ENCODE results near the gene GNPTG.

GNPTG gene

GRCh38 chr16:1349351-1349750 is 2.4 kb upstream of the GNPTG start:
- no peak for DNase-seq

GRCh38 chr16:1349951-1350350 is 1.8 kb upstream of the GNPTG start:
- DNase-seq, result no peak

- no peak for DNase-seq
Observed at GRCh38 chr16:1350691-1351090, 1.0 kb upstream of the GNPTG start.

GRCh38 chr16:1351215-1351581 is 533 bp upstream of the GNPTG start:
- no peak for DNase-seq

DNA sequence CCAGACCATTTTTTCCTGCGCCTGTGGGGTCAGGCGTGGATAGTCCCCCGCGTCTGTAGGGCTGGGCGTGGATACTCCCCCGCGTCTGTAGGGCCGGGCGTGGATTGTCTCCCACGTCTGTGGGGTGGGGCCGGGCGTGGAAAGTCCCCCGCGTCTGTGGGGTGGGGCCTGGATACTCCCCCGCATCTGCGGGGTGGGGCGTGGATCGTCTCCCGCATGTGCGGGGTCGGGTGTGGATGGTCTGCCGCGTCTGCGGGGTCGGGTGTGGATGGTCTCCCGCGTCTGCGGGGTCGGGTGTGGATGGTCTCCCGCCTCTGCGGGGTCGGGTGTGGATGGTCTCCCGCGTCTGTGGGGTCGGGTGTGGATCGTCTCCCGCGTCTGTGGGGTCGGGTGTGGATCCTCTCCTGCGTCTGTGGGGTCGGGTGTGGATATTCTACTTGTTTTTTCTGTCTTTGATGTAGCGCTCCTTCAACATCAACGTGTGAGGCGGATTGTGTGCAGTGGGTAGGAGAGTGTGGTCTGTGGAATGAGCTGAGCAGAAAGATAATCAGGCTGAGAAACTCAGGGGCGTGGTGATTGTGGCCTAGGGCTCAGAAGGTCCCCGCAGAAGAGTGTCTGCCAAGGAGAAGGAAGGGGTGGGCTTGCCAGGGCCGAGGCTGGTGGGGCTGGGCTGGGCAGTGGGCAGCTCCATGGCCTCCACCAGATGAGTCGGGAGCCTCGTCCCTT is 3.2 kb downstream of the GNPTG start:
- no peak for DNase-seq

- DNase-seq, result no peak
Observed at GRCh38 chr16:1355591-1355990, 3.9 kb downstream of the GNPTG start.

DNA sequence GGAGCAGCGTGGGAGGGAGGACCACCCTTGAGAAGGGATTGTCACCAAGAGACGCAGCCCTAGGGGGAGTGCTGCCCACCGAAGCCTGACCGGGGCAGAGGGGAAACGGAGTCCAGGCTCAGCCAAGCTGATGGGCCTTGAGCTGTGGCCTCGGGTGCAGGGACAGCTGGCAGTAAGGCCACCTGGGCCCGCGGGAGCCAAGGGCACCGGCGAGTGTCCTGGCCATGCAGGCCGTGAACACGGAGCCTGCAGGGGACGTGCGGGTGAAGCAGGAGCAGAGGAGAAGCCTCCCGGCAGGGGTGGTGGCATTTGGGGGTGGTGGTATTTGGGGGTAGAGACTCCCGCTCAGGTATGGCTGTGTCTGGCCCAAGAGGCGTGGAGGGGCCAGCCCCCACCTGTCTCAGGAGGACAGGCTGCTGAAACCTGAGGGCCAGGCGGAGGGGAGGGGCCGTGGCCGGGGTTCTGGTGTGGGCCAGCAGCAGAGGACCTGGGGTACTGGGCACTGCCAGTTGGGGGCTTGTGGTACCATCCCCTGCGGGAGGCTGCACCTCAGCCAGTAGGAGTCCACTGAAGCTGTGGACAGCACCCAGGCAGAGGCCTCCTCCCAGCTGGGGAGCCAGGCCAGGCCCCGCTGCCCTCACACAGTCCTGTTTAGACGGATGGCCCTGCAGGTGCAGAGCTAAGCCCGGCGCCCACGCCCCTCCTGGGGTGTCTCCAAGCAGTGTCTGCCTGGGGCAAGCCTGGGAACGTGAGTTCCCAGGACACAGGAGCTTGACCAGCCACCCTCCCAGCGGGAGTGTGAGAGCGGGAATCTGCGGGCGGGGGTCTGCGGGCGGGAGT is 4.5 kb downstream of the GNPTG start:
- DNase-seq, result no peak

DNA sequence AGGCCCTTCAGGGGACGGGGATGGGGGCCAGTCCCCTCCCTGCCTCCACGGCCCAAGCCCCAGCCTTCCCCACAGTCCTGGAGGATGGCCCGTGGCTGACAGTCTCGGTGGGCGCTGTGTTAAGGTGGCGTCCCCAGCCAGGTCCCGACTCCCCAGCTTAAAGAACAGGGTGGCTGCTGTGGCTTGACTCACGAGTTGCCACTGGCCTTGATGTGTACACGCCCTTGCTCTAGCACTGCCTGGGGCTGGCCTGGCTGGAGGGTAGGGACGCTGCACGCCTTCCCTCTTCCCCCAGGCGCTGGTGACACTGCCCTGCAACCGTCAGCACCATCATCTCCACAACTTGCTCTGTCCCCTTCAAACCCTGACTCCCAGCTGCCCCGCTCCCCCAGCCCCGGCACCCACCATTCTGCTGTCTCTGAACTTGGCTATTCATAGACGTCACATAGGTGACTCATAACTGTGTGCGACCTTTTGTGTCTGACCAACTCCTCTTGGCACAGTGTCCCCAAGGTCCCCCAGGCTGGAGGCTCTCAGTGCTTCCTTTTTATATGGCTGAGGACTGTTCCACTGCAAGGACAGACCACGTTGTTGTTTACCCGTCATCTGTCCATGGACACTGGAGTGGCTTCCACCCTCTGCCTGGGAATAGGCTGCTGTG is 6.3 kb downstream of the GNPTG start:
- no peak for DNase-seq

GRCh38 chr16:1361685-1362360 is 10.1 kb downstream of the GNPTG start:
- no peak for DNase-seq

GRCh38 chr16:1362807-1363206 is 11.1 kb downstream of the GNPTG start:
- DNase-seq, result no peak

- DNase-seq, result peak; percentile 75
Observed at GRCh38 chr16:1363501-1364041, 11.8 kb downstream of the GNPTG start.

GRCh38 chr16:1364510-1364909 is 12.8 kb downstream of the GNPTG start:
- DNase-seq, result no peak

GRCh38 chr16:1366060-1366711 is 14.5 kb downstream of the GNPTG start:
- no peak for DNase-seq

DNA sequence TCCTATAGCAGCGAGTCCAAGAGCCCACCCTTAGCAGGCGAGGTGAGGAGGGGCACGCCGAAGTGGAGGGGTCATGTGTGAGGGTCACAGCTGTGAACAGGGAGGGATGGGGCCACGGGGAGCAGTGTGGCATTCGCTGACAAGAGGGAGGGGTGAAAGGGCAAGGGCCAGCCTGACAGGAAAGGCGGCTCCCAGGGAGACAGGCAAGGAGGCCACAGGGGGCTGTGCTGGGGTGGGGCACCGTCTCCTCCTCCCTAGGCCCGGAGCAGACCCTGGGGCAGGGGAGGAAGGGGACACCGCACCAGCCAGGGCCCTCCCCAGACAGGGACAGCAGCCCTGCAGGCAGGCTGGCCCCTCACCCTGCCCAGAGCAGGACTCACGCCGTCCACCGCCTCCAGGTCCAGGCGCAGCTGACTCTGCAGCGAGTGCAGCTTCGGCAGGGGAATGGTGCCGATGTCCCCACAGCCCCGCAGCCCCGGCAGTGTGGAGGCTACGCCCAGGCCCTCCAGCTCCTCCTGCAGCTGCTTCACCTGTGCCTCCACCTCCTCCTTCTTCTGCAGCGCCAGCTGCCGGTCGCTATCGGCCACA is 15.1 kb downstream of the GNPTG start:
- no peak for DNase-seq

DNA sequence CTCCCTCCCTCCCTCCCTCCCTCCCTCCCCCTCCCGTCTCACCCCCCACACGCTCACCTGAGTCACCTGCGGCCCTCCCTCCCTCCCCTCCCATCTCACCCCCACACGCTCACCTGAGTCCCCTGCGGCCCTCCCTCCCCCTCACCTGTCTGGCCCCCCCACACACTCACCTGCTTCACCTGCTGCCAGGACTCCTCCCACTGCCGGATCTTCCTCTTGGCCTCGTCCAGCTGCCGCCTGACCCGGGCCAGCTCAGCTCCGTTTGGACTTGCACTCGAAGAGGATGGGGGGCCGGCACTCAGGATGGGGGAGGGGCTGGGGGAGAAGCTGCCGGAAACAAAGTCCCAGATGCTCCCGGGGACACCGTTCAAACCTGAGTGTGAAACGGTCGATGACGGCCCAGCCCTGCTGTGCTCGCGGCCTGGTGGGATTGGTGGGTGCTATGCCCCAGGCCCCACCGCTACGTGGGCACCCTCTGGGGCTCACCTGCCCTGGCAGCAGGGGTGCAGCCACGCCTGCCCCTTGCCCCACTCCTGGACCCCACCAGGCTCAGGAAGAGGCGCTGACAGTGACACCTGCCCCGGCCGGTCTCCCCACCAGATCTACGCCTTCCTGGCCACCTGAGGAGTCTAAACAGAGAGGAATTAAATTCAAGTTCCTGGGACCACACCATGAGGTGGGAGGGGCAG is 15.9 kb downstream of the GNPTG start:
- DNase-seq, result no peak

DNA sequence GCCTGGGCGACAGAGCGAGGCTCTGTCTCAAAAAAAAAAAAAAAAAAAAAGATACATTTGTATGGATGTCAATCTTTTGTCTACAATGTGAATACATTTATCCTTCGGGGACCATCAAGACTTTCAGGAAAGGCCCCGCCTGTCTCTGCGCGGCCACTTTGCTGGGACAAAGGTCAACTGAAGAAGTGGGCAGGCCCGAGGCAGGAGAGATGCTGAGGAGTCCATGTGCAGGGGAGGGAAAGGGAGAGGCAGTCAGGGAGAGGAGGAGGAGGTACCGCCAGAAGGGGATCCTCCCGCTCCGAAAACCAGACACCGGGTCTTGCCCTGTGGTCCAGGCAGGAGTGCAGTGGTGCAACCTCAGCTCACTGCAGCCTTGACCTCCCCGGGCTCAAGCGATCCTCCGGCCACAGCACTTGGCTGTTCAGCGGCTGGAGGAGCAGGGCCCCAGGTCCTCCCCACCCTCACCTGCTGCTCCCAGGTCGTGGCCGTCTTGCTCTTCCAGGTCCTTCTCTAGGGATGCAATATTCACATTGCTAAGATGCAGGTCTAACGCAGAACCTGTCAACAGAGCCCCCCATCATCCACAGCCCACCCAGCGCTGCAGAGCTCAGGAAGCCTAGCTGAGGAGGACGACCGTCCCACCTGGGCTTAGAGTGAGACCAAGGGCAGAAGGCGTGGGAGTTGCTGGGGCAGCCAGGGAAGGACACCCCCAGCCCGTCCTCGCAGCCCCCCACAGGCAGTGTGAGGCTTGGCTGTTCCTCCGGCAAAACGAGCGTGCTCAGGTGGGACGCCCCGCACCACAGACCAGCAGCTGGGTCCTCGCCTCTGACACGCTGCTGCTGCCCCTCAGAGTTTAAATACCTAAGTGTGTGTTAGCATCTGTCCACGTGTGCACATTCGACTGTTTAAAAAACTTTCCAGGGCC is 19.6 kb downstream of the GNPTG start:
- no peak for DNase-seq

- DNase-seq, result no peak
Observed at GRCh38 chr16:1372292-1372950, 20.7 kb downstream of the GNPTG start.

GRCh38 chr16:1374418-1375297 is 22.9 kb downstream of the GNPTG start:
- DNase-seq, result no peak

- DNase-seq, result no peak
Observed at GRCh38 chr16:1375298-1375640, 23.5 kb downstream of the GNPTG start.
